Gastrocnemius medialis (tissue), 4 donors: ENCODE results near the gene NOX3.

ENCODE experiments used
- POLR2A ChIP-seq, 2 donors: fragments of 450-650 bp; IDR thresholded peaks; one replicate each; pipeline ENCODE4 v1.6.1; 2017; ENCODE audit warnings: antibody characterized with exemption in 2 of 2, mild to moderate bottlenecking in 2 of 2, moderate library complexity in 2 of 2
- TF ChIP-seq, protein P1 (sequence below), 5 experiments: fragments of 450-650 bp in 3 of 5; fragments of 200-600 bp in 2 of 5; sonication (generic) in 2 of 5; IDR thresholded peaks in 4 of 5; conservative IDR thresholded peaks in 1 of 5; 1 replicate in 4 of 5; 2 replicates in 1 of 5; pipeline ENCODE4 v1.5.1; 2016 to 2019; ENCODE audit warnings: antibody characterized with exemption in 5 of 5, mild to moderate bottlenecking in 3 of 5, moderate library complexity in 3 of 5

DNA sequence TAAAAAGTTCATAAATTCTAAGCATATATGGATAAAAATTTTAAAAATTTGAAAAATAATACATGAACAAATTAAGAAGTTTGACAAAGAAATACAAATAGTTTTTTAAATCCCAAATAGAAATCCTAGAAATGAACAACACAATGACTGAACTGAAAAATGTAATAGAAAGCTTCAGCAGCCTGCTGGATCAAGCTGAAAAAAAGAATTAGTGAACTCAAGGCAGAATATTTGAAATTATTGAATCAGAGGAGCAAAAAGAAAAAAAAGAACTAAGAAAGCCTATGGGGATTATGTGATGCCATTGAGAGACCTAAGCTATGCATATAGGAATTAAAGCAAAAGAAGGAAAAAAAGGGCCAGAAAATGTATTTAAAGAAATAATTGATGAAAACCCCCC is 101.5 kb downstream of the NOX3 start:
- TF ChIP-seq, protein P1, sequence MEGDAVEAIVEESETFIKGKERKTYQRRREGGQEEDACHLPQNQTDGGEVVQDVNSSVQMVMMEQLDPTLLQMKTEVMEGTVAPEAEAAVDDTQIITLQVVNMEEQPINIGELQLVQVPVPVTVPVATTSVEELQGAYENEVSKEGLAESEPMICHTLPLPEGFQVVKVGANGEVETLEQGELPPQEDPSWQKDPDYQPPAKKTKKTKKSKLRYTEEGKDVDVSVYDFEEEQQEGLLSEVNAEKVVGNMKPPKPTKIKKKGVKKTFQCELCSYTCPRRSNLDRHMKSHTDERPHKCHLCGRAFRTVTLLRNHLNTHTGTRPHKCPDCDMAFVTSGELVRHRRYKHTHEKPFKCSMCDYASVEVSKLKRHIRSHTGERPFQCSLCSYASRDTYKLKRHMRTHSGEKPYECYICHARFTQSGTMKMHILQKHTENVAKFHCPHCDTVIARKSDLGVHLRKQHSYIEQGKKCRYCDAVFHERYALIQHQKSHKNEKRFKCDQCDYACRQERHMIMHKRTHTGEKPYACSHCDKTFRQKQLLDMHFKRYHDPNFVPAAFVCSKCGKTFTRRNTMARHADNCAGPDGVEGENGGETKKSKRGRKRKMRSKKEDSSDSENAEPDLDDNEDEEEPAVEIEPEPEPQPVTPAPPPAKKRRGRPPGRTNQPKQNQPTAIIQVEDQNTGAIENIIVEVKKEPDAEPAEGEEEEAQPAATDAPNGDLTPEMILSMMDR (IDR thresholded peaks at IDR 0.05 in 4 of 5, conservative IDR thresholded peaks at IDR 0.05 in 1 of 5), result no peak
- no peak for TF ChIP-seq POLR2A (IDR thresholded peaks at IDR 0.05)
